Prostate gland (tissue), 2 donors: ENCODE data around the gene ANKRD11. TPM values are rescaled to one million over a fixed set of nuclear protein-coding genes. Genes with fewer than 3 reads are reported as not detected.

Experiments used
- DNase-seq: peaks from one replicate; pipeline ENCODE4 v3.0.0-alpha.2; 2019; ENCODE audit warnings: low spot score
- H3K27ac ChIP-seq, 2 donors: fragments of 200-600 bp; sonication (generic); 2 replicates each; pipeline ENCODE4 v1.5.1; 2017 to 2019
- H3K27me3 ChIP-seq: fragments of 200-600 bp; sonication (generic); replicated peaks from 2 replicates; pipeline ENCODE4 v1.5.1; 2019; ENCODE audit not compliant: insufficient read depth
- H3K36me3 ChIP-seq, 2 donors: fragments of 200-600 bp; sonication (generic); 1 replicate in 1 of 2; 2 replicates in 1 of 2; pipeline versions ENCODE4 v1.5.1 to v1.8.1; 2017 to 2019
- H3K4me1 ChIP-seq: fragments of 200-600 bp; sonication (generic); replicated peaks from 2 replicates; pipeline ENCODE4 v1.5.1; 2019
- H3K4me3 ChIP-seq, 2 donors: fragments of 200-600 bp; sonication (generic); 2 replicates each; pipeline ENCODE4 v1.5.1; 2017 to 2019
- H3K9me3 ChIP-seq: fragments of 200-600 bp; sonication (generic); 2 replicates; pipeline ENCODE4 v1.5.1; 2017
- CTCF ChIP-seq, 4 experiments: fragments of 200-600 bp in 2 of 4; fragments of 450-650 bp in 2 of 4; sonication (generic) in 2 of 4; IDR thresholded peaks; 1 replicate in 3 of 4; 2 replicates in 1 of 4; pipeline ENCODE4 v1.5.1; 2016 to 2019; ENCODE audit warnings: antibody characterized with exemption in 4 of 4, mild to moderate bottlenecking in 2 of 4, moderate library complexity in 2 of 4
- POLR2A ChIP-seq: fragments of 450-650 bp; IDR thresholded peaks from one replicate; pipeline ENCODE4 v1.6.1; 2016; ENCODE audit warnings: antibody characterized with exemption, mild to moderate bottlenecking
- POLR2AphosphoS5 ChIP-seq: sonication (generic); formaldehyde crosslinking; IDR thresholded peaks from one replicate; pipeline ENCODE4 v1.6.1; 2017; ENCODE audit warnings: antibody characterized with exemption
- WGBS: methylation state at CpG from one replicate; pipeline ENCODE4 v1.1.5; 2018; 5-methylcytosine and 5-hydroxymethylcytosine counted together
- intact Hi-C: fragments of 100-400 bp; cut with DNase I; formaldehyde crosslinking; loops from one replicate; pipeline ENCODE4 v1.14.2; 2022
- total RNA-seq, 2 donors: library from RNA; depleted of rRNA; stranded (reverse); fragments of >200 nt; gene quantifications; one replicate each; pipeline ENCODE4 v1.1.0, GENCODE V29; 2016

The ANKRD11 gene
- total RNA-seq, 2 donors from 2014 or later = 66.2 to 143 TPM

GRCh38 chr16:89316701-89317100, 173.7 kb downstream of the ANKRD11 start:
- Histone ChIP-seq H3K4me1 (peaks cover 22% of the 10 kb centered on the region), H3K27me3 (no peaks in the 10 kb centered on the region), H3K27ac (no peak overlapping the region), H3K4me3 (no peak overlapping the region), H3K36me3 (no peaks in the 10 kb centered on the region), H3K9me3 (no peaks in the 10 kb centered on the region)
- DNase-seq = no peak
- TF ChIP-seq CTCF (IDR thresholded peaks at IDR 0.05) (no peak), POLR2AphosphoS5 (no peak), POLR2A (no peak)
- intact Hi-C loops = no loop called here
- WGBS = 86% methylated on average over 14 of the region's 14 CpGs

GRCh38 chr16:89315791-89316581, 174.4 kb downstream of the ANKRD11 start:
- 71% methylated on average over 20 of the region's 20 CpGs for WGBS
- no peaks in the 10 kb centered on the region for H3K9me3 ChIP-seq
- DNase-seq = no peak
- no peaks in the 10 kb centered on the region for H3K36me3 ChIP-seq
- no peak overlapping the region for H3K4me3 ChIP-seq
- intact Hi-C loops = no loop called here
- peaks cover 21% of the 10 kb centered on the region for H3K4me1 ChIP-seq
- TF ChIP-seq POLR2AphosphoS5 (peak; percentile 8), CTCF (IDR thresholded peaks at IDR 0.05) (no peak), POLR2A (no peak)
- no peak overlapping the region for H3K27ac ChIP-seq
- H3K27me3 ChIP-seq = no peaks in the 10 kb centered on the region

- H3K4me1 ChIP-seq = peaks cover 16% of the 10 kb centered on the region
- no peak for DNase-seq
- H3K9me3 ChIP-seq = no peaks in the 10 kb centered on the region
- H3K4me3 ChIP-seq = no peak overlapping the region
- H3K27ac ChIP-seq = no peak overlapping the region
- no peaks in the 10 kb centered on the region for H3K27me3 ChIP-seq
- no peaks in the 10 kb centered on the region for H3K36me3 ChIP-seq
- intact Hi-C loops = no loop called here
- 83% methylated on average over 17 of the region's 19 CpGs for WGBS
- TF ChIP-seq POLR2A (no peak), CTCF (IDR thresholded peaks at IDR 0.05) (no peak), POLR2AphosphoS5 (no peak)
These were observed 175.1 kb downstream of the ANKRD11 start for GRCh38 chr16:89315271-89315670.

- WGBS = 77% methylated on average over 8 of the region's 8 CpGs
- intact Hi-C loops = no loop called here
- no peaks in the 10 kb centered on the region for H3K9me3 ChIP-seq
- no peak for TF ChIP-seq POLR2AphosphoS5
- TF ChIP-seq CTCF (IDR thresholded peaks at IDR 0.05) = no peak
- no peak for TF ChIP-seq POLR2A
- no peak overlapping the region for H3K4me3 ChIP-seq
- H3K27ac ChIP-seq = no peak overlapping the region
- no peaks in the 10 kb centered on the region for H3K27me3 ChIP-seq
- no peak for DNase-seq
- peaks cover 15% of the 10 kb centered on the region for H3K4me1 ChIP-seq
- no peaks in the 10 kb centered on the region for H3K36me3 ChIP-seq
These were observed 175.5 kb downstream of the ANKRD11 start for GRCh38 chr16:89314854-89315253.

- WGBS = 37% methylated on average over 14 of the region's 14 CpGs
These were observed 176.0 kb downstream of the ANKRD11 start for GRCh38 chr16:89314357-89314756.

More at GRCh38 chr16:89314357-89314756, 176.0 kb downstream of the ANKRD11 start:
- peaks cover 10% of the 10 kb centered on the region for H3K4me1 ChIP-seq
- H3K4me3 ChIP-seq = no peak overlapping the region
- H3K27me3 ChIP-seq = no peaks in the 10 kb centered on the region
- intact Hi-C loops = no loop called here
- TF ChIP-seq POLR2AphosphoS5 (no peak), CTCF (IDR thresholded peaks at IDR 0.05) (no peak), POLR2A (no peak)
- H3K36me3 ChIP-seq = no peaks in the 10 kb centered on the region
- no peak overlapping the region for H3K27ac ChIP-seq
- no peak for DNase-seq
- H3K9me3 ChIP-seq = no peaks in the 10 kb centered on the region
